ENCODE data around the gene PRPF40A. TPM values are rescaled to one million over a fixed set of nuclear protein-coding genes. Genes with fewer than 3 reads are reported as not detected.
A peak's percentile ranks its signal among the peaks of the same experiment; 100 is the strongest.

PRPF40A gene
- total RNA-seq, 1 donor from 2014 or later, result 134 TPM

GRCh38 chr2:152716805-152717227 lies 445 bp downstream of the PRPF40A start:
- peak; percentile 51 for DNase-seq

- peak; percentile 58 for DNase-seq
These were observed 1.3 kb downstream of the PRPF40A start for GRCh38 chr2:152715854-152716428.

GRCh38 chr2:152715112-152715511 lies 2.1 kb downstream of the PRPF40A start:
- DNase-seq, result no peak

DNA sequence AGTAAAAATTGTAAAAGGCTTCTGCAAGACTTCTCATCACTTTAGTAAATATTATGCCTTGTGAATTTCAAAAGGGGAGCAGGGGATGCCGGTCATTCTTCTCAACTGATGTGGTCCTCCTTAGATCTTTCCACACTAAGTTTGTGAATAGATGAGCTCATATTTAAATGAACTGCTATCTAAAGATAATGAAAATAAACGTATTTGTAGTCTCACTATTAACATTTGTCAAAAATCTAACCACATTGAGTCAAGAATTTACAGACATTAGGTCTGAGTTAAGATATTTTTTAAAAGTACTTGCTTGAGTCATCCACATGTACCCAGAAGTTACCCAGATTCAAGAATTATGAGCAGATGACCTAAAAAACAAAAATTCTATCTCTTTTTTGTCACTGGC lies 6.5 kb downstream of the PRPF40A start:
- DNase-seq, result no peak

DNA sequence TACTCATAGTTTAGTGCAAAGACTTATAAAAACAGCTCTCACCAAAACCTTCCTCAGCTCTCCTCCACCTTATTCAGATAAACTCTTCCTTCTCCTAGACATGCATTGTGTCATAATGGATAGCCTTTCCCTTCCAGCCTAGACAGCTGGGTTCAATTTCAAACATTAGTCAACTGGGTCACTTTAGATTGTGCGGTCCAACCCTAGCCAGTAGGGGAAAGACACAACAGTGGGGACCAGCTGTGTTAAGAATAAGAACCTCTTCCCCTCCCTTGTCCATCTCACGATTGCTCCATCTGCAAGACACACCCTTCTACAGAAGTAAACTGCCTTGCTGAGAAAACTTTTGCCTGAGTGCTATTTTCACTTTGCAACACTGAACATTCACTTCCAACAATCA lies 8.5 kb downstream of the PRPF40A start:
- DNase-seq, result no peak

DNA sequence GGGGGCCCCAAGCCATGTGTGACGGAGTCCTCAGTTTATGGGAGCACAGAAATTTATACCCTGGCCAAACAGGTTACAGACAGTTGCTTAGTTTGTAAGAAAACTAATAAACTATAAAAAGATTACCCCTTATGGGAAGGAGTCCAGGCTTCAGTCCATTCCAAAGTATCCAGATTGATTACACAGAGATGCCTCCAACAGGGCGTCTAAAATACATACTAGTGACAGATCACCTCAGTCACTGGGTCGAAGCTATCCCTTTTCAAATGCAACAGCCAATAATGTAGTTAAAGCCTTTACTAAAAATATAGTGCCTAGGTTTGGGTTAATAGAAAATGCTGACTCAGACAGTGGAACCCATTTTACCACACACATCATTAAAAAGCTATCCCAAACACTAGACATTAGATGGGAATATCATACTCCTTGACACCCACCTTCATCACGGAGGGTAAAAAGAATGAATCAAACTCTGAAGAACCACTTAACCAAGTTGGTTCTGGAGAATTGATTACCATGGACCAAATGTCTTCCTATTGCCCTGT lies 10.7 kb downstream of the PRPF40A start:
- no peak for DNase-seq

- no peak for DNase-seq
These were observed 16.1 kb downstream of the PRPF40A start for GRCh38 chr2:152701198-152701597.

DNA sequence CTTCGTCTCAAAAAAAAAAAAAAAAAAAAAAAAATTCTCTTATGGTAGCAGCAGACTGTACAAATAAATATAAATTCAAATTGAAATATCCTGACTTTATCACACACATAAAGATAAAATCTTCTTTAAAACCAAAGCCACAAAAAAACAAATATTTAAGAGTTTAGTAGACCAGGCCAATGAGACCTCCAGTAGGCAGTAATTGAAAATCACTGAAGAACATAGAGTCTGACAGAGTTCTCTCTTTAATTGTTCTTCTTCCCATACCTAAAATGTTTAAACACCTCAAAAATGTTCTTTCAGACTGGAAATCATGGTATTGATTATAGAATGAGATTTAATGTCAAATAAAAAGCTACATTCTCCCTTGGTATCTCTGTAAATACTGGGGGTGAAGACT lies 20.8 kb downstream of the PRPF40A start:
- DNase-seq, result no peak

DNA sequence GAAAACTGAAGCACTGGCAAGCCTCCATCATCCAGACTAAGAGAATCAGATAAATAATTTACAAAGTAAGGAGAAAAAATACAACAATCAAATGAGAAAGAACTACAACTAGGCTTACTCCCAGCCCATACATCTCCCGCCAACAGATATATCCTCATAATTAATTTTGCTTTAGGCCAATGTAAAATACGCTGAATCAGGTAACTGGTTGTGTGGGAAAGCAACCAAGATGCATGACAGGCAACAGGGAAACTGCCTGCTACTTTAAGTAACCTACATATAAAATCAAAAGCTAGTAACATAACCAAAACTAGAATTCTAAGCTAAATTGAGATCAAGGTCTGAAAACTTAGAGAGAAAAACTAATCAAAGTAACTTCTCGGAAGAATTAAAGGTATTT lies 21.5 kb downstream of the PRPF40A start:
- no peak for DNase-seq

DNA sequence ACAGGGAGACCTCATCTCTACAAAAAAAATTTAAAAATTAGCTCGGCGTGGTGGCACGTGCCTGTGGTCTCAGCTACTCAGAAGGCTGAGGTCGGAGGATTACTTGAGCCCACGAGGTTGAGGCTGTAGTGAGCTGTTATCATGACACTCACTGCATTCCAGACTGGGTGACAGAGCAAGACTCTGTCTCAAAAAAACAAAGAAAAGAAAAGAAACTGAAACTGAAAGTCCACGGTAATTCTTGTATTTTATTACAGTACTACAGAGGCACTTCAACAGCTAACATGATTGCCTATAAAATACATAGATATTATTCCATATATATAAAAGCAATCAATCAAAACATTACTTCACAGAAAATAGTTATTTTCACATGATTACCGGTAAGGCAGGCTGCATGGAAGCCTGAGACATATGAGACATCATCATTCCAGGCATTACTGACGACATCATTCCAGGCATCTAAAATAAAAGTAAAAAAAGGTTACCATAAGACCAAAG lies 23.1 kb downstream of the PRPF40A start:
- DNase-seq, result peak; percentile 25

GRCh38 chr2:152693033-152693432 lies 24.2 kb downstream of the PRPF40A start:
- no peak for DNase-seq

DNA sequence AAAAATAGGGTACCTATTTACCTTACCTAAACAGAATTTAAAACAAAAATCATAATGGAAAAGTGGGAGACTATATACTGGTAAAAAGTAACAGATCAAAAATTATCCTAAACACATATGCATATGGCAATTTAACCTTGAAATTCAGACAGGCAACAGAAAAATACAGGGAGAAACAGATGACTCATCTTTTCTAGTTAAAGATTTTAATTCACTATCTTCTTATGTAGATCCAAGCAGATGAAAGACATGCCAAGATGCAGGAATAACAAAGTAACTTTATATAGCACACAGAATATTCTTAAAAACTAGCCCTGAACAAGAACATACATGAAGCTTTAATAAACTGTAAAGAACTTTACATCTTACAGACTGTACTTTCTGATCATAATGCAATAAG lies 30.9 kb downstream of the PRPF40A start:
- DNase-seq, result no peak

- DNase-seq, result no peak
These were observed 33.9 kb downstream of the PRPF40A start for GRCh38 chr2:152683400-152683799.

GRCh38 chr2:152682663-152683062 lies 34.6 kb downstream of the PRPF40A start:
- no peak for DNase-seq

GRCh38 chr2:152678808-152679207 lies 38.5 kb downstream of the PRPF40A start:
- DNase-seq, result no peak

GRCh38 chr2:152676461-152676860 lies 40.8 kb downstream of the PRPF40A start:
- DNase-seq, result no peak

GRCh38 chr2:152674334-152674733 lies 42.9 kb downstream of the PRPF40A start:
- no peak for DNase-seq

GRCh38 chr2:152664725-152665124 lies 52.5 kb downstream of the PRPF40A start:
- no peak for DNase-seq

- DNase-seq, result no peak
These were observed 56.2 kb downstream of the PRPF40A start for GRCh38 chr2:152661076-152661475.

DNA sequence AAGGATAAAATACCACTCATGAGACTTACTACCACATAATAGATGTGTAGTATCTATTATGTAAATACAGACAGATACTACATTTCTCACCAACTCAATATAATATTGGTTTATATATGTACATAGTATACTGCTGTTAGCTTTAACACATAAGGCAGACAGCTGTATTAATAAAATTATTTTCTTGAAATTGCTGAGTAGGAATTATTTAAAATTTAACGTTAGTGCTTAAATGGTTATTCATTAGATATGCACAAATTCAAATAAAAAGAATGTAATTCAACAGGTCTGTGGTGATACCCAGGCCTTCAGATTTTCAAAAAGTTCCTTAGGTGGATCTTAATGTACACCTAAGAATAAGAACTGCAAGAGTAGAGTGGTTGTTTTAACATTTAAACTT lies 59.0 kb downstream of the PRPF40A start:
- DNase-seq, result no peak

GRCh38 chr2:152657043-152657442 lies 60.2 kb downstream of the PRPF40A start:
- no peak for DNase-seq

DNA sequence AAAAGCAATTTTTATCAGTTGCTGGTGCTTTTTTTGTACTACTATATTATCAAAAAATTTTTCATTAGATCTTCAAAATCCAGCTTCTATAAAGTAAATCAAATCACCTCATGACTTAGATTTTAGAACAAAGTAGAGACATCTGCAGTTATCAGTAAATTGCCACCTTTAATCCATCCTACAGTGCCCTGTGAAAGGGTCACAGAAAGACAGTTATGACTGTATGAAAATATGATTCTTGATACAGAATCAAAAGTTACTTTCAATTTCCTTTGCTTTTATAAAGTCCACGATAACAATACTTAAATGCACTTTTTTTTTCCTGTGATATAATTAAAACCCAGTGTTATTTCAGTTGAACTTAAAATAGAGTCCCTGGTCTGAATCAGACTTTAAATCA lies 61.4 kb downstream of the PRPF40A start:
- DNase-seq, result no peak

DNA sequence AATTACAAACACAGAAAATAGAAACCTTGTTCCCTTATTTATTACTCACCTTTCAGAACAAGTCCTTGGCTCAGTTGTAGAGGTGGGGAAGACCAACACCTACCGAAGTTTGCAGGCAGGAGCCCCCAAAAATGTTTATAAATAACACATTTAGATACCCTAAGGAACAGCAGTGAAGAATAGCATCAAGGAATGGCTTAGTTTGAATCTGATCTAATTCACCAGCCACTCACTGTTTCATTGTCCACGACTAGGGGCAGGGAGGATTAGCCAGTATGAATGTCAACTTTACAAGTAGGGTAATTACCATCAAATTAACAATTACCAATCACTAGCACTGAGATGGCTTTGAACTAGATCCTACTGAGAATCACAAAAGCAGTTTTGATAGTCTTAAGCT lies 65.4 kb downstream of the PRPF40A start:
- DNase-seq, result no peak

DNA sequence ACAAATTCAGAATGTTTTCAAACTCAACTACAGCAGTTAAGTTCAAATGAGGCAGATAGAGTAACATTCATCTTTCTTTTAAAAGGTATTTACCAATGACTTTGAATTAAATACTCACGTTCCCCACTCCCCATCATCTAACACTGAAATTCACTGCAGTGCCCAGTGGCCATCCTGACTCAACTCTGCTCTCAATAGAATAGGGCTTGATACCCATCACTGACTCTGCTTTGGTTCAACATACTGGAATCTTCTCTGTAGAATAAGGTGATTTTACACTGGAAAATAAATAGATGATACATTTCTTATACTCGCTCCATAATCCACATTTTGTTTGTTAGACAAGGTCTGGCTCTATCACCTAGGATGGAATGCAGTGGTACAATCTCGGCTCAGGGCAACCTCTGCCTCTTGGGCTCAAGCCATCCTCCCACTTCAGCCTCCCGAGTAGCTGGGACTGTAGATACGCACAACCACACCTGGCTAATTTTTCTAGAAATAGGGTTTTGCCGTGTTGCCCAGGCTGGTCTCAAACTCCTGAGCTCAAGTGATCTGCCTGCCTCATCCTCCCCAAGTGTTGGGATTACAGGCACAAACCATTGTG lies 66.4 kb downstream of the PRPF40A start:
- DNase-seq, result no peak

GRCh38 chr2:152649997-152650396 lies 67.3 kb downstream of the PRPF40A start:
- DNase-seq, result no peak
